NB4 (cell line): ENCODE data around the gene SH2D5.

Experiments
- CTCF ChIP-seq: IDR thresholded peaks from one replicate; pipeline ENCODE4 v1.5.1; 2012; ENCODE audit warnings: low read depth, low read length
- POLR2A ChIP-seq: IDR thresholded peaks from 2 replicates; pipeline ENCODE4 v1.6.1; 2011; ENCODE audit warnings: mild to moderate bottlenecking; ENCODE audit not compliant: insufficient read length; ENCODE audit errors: extremely low read depth

GRCh38 chr1:20717452-20718342, 14.8 kb downstream of the SH2D5 start, which contains the start of gene KIF17:
- TF ChIP-seq CTCF (no peak), POLR2A (no peak)
